Measurements from ENCODE around the gene USP5. TPM values are rescaled to one million over a fixed set of nuclear protein-coding genes. Genes with fewer than 3 reads are reported as not detected.
"Not testable (repeated sequence)": the region's sequence is repeated elsewhere in the genome, so short reads cannot be mapped to it uniquely, and the experiment has no call there.

Gene USP5
- total RNA-seq, 1 donor: 84.0 TPM

- TF ChIP-seq, protein P1, sequence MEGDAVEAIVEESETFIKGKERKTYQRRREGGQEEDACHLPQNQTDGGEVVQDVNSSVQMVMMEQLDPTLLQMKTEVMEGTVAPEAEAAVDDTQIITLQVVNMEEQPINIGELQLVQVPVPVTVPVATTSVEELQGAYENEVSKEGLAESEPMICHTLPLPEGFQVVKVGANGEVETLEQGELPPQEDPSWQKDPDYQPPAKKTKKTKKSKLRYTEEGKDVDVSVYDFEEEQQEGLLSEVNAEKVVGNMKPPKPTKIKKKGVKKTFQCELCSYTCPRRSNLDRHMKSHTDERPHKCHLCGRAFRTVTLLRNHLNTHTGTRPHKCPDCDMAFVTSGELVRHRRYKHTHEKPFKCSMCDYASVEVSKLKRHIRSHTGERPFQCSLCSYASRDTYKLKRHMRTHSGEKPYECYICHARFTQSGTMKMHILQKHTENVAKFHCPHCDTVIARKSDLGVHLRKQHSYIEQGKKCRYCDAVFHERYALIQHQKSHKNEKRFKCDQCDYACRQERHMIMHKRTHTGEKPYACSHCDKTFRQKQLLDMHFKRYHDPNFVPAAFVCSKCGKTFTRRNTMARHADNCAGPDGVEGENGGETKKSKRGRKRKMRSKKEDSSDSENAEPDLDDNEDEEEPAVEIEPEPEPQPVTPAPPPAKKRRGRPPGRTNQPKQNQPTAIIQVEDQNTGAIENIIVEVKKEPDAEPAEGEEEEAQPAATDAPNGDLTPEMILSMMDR (IDR thresholded peaks at IDR 0.05; ENCODE audit: insufficient read depth, low read length): no peak
- DNase-seq (ENCODE audit: low read depth): peak; percentile 80
- peak within 1 kb of the TSS; percentile 91 for H3K4me3 ChIP-seq (ENCODE audit: low read depth, low read length)
Measured at GRCh38 chr12:6867413-6868210, 15.7 kb downstream of the USP5 start, which contains the start of gene TPI1. TSS of gene TPI1 (plus strand) at chr12:6867531. CDS start at chr12:6867567, 36 bp downstream.

GRCh38 chr12:6868211-6869048 lies 16.5 kb downstream of the USP5 start:
- TF ChIP-seq, protein P1 (IDR thresholded peaks at IDR 0.05; ENCODE audit: insufficient read depth, low read length): peak; percentile 34
- DNase-seq (ENCODE audit: low read depth): no peak
- H3K4me3 ChIP-seq (ENCODE audit: low read depth, low read length): peak overlapping the region; percentile 91

- TF ChIP-seq, protein P1 (IDR thresholded peaks at IDR 0.05; ENCODE audit: insufficient read depth, low read length): peak; percentile 89
- peak overlapping the region; percentile 91 for H3K4me3 ChIP-seq (ENCODE audit: low read depth, low read length)
- peak; percentile 80 for DNase-seq (ENCODE audit: low read depth)
Measured at GRCh38 chr12:6869049-6870021, 17.4 kb downstream of the USP5 start.

GRCh38 chr12:6870304-6870703 lies 18.4 kb downstream of the USP5 start:
- H3K4me3 ChIP-seq (ENCODE audit: low read depth, low read length); DNase-seq (ENCODE audit: low read depth): not testable (repeated sequence)

DNA sequence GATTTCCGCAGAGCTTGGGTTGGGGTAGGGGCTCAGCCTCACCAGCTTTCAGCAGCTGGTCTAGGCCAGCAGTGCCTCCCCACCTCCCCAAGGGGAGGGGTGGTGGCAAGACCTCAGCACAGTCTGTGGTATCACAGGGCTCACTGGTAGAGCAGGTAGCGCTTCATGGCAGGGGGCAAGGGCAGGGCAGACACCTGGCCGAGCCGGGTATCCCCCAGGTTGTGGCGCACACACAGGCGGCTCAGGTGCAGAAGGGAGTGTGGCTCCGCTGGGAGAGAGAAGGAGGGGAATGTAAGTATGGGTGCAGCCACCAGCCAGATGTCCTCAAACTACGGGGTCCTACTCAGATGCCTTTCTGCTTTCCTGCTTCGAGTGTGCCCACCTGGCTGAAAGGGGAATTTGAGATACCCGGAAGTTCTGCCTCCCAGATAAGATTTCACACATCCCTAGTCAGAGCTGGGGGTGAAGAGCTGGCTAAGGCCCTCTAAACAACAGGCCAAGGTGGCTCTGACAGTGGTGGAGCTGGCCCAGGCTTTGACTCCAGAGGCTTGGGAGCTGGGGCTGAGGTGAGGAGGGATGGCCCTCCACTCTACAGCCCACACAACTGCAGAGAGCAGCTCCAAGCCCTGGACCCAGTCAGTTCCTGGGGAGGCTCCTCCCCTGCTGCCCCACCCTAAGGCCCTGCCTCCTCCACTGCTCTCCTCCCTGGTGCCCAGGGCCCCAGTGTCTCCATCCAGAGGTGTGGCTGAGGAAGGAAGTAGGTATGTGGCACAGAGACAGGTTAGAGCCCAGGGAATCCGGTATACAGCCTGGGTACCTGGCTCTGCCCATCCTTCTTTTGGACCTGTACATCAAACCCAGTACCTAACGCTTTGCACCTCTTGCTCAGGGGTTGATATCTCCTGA lies 19.4 kb downstream of the USP5 start:
- peak overlapping the region; percentile 91 for H3K4me3 ChIP-seq (ENCODE audit: low read depth, low read length)
- TF ChIP-seq, protein P1 (IDR thresholded peaks at IDR 0.05; ENCODE audit: insufficient read depth, low read length): no peak
- DNase-seq (ENCODE audit: low read depth): no peak

Data from fibroblast of the aortic adventitia (primary cell).